Measurements from ENCODE around the gene ENPP5. TPM values are rescaled to one million over a fixed set of nuclear protein-coding genes. Genes with fewer than 3 reads are reported as not detected.

The ENPP5 gene
- polyA plus RNA-seq, 2 of the 4 experiments (the other 2 are of a cell fraction) = not detected

DNA sequence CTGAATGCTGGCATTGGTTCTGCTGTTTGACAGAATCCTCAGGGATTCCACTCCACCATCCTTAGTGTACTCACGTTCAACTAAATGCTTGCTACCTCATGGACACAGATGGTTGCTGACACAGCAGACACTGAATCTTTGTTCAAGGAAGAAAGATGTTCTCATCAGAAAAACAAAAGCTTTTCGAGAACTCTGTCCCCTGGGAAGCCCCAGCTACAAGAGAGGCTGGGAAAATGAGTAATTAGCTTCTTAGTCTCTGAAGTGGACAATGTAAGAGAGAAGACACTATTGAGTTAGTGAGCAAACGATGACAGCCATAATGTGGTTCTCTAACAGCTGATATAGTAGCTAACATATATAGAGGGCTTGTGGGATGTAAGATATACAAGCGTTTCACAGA, 30.9 kb upstream of the ENPP5 start (continued):
- TF ChIP-seq, protein P1, sequence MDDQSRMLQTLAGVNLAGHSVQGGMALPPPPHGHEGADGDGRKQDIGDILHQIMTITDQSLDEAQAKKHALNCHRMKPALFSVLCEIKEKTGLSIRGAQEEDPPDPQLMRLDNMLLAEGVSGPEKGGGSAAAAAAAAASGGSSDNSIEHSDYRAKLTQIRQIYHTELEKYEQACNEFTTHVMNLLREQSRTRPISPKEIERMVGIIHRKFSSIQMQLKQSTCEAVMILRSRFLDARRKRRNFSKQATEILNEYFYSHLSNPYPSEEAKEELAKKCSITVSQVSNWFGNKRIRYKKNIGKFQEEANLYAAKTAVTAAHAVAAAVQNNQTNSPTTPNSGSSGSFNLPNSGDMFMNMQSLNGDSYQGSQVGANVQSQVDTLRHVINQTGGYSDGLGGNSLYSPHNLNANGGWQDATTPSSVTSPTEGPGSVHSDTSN (IDR thresholded peaks at IDR 0.05) = no peak
- TF ChIP-seq TFCP2L1 (CRISPR knock-in tag; IDR thresholded peaks at IDR 0.05) (no peak), BHLHE40 (IDR thresholded peaks at IDR 0.05; ENCODE audit: low read depth, low read length) (no peak), ZSCAN20 (CRISPR knock-in tag; IDR thresholded peaks at IDR 0.05) (no peak), CEBPB (IDR thresholded peaks at IDR 0.05) (no peak), SMC3 (IDR thresholded peaks at IDR 0.05) (no peak), FOSB (CRISPR knock-in tag; IDR thresholded peaks at IDR 0.05) (no peak)
- TF ChIP-seq, protein P2, sequence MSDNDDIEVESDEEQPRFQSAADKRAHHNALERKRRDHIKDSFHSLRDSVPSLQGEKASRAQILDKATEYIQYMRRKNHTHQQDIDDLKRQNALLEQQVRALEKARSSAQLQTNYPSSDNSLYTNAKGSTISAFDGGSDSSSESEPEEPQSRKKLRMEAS (IDR thresholded peaks at IDR 0.05) = no peak

DNA sequence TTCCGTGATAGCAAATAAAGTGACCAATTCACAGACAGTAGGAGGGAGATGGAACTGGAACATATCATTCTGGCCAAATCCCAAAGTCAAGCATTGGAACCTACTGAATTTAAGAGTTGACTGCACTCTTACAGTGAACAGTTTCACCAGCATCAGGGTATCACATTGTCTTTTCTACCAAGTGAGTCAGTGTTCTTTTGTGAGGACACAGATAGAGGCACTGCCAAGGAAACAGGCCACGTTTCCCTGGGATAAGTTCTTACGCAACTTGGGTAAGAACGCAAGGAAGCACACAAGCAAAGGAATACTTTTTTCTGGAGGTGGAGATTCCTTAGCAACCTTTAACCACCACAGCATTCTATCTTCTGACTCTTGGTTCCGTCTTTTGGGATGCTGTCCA, 28.6 kb upstream of the ENPP5 start:
- DNase-seq (ENCODE audit: low read depth in 1 of 2, low spot score in 1 of 2) (no peak), ATAC-seq (no peak), FAIRE-seq (no peak)
- Histone ChIP-seq H3K4me2 (no peak overlapping the region), H3K4me1 (no peaks in the 10 kb centered on the region), H3K27ac (no peak overlapping the region), H3K4me3 (no peak overlapping the region), H3K9me3 (no peaks in the 10 kb centered on the region)
- TF ChIP-seq, protein P3, sequence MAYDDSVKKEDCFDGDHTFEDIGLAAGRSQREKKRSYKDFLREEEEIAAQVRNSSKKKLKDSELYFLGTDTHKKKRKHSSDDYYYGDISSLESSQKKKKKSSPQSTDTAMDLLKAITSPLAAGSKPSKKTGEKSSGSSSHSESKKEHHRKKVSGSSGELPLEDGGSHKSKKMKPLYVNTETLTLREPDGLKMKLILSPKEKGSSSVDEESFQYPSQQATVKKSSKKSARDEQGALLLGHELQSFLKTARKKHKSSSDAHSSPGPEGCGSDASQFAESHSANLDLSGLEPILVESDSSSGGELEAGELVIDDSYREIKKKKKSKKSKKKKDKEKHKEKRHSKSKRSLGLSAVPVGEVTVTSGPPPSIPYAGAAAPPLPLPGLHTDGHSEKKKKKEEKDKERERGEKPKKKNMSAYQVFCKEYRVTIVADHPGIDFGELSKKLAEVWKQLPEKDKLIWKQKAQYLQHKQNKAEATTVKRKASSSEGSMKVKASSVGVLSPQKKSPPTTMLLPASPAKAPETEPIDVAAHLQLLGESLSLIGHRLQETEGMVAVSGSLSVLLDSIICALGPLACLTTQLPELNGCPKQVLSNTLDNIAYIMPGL (CRISPR knock-in tag; IDR thresholded peaks at IDR 0.05; ENCODE audit: borderline replicate concordance) = no peak
- TF ChIP-seq GATA3 (IDR thresholded peaks at IDR 0.05; ENCODE audit: borderline replicate concordance) (no peak), JUNB (IDR thresholded peaks at IDR 0.05) (no peak), FOXS1 (CRISPR knock-in tag; IDR thresholded peaks at IDR 0.05) (no peak), EP300 (IDR thresholded peaks at IDR 0.05) (no peak), FOSB (CRISPR knock-in tag; IDR thresholded peaks at IDR 0.05) (no peak)
- WGBS (ENCODE audit: missing lambda C conversion rate) = 48% methylated on average over 5 of the region's 5 CpGs
- CTCF ChIA-PET = no interaction called here
- POLR2A ChIA-PET = no interaction called here

DNA sequence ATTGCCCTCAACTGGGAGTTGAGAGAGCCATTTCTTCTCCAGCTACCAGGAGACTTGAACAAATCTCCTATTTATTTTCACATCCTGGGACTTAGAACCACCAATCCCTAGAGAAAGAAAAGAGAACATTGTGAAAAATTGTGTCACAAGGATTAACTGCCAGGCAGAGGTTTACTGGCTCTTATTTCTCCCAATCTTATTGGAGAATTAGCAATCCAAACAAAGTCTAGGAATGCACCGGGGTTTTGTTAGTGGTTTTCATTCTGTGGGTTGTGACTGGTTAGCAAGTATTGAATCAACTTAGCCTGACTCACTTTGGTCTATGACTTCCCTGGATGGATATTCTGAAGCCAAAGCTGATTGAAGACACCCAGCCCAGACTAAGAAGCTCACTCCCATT, 21.2 kb upstream of the ENPP5 start:
- no peaks in the 10 kb centered on the region for H3K4me1 ChIP-seq
- DNase-seq (ENCODE audit: low read depth in 1 of 2, low spot score in 1 of 2) (no peak), ATAC-seq (no peak), FAIRE-seq (no peak)
- no peak for TF ChIP-seq SREBF2 (IDR thresholded peaks at IDR 0.05)
- no peak for TF ChIP-seq FOSB (CRISPR knock-in tag; IDR thresholded peaks at IDR 0.05)
- TF ChIP-seq ZNF302 (CRISPR knock-in tag; IDR thresholded peaks at IDR 0.05) = no peak
- TF ChIP-seq EHMT2 (IDR thresholded peaks at IDR 0.05; ENCODE audit: low read depth) = no peak
- TF ChIP-seq JUN (IDR thresholded peaks at IDR 0.05) = no peak
- no peak for TF ChIP-seq BHLHE40 (IDR thresholded peaks at IDR 0.05; ENCODE audit: low read depth, low read length)
- TF ChIP-seq RCOR1 (IDR thresholded peaks at IDR 0.05; ENCODE audit: low read depth, low read length) = no peak
- no peak for TF ChIP-seq CHD2 (IDR thresholded peaks at IDR 0.05; ENCODE audit: low read length, partially characterized antibody)
- no peak for TF ChIP-seq RARB (CRISPR knock-in tag; IDR thresholded peaks at IDR 0.05)
- TF ChIP-seq, protein P4, sequence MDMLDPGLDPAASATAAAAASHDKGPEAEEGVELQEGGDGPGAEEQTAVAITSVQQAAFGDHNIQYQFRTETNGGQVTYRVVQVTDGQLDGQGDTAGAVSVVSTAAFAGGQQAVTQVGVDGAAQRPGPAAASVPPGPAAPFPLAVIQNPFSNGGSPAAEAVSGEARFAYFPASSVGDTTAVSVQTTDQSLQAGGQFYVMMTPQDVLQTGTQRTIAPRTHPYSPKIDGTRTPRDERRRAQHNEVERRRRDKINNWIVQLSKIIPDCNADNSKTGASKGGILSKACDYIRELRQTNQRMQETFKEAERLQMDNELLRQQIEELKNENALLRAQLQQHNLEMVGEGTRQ (IDR thresholded peaks at IDR 0.05) = no peak
- TF ChIP-seq HEYL (CRISPR knock-in tag; IDR thresholded peaks at IDR 0.05) = no peak
- TF ChIP-seq EHF (CRISPR knock-in tag; IDR thresholded peaks at IDR 0.05) = no peak
- TF ChIP-seq, protein P5, sequence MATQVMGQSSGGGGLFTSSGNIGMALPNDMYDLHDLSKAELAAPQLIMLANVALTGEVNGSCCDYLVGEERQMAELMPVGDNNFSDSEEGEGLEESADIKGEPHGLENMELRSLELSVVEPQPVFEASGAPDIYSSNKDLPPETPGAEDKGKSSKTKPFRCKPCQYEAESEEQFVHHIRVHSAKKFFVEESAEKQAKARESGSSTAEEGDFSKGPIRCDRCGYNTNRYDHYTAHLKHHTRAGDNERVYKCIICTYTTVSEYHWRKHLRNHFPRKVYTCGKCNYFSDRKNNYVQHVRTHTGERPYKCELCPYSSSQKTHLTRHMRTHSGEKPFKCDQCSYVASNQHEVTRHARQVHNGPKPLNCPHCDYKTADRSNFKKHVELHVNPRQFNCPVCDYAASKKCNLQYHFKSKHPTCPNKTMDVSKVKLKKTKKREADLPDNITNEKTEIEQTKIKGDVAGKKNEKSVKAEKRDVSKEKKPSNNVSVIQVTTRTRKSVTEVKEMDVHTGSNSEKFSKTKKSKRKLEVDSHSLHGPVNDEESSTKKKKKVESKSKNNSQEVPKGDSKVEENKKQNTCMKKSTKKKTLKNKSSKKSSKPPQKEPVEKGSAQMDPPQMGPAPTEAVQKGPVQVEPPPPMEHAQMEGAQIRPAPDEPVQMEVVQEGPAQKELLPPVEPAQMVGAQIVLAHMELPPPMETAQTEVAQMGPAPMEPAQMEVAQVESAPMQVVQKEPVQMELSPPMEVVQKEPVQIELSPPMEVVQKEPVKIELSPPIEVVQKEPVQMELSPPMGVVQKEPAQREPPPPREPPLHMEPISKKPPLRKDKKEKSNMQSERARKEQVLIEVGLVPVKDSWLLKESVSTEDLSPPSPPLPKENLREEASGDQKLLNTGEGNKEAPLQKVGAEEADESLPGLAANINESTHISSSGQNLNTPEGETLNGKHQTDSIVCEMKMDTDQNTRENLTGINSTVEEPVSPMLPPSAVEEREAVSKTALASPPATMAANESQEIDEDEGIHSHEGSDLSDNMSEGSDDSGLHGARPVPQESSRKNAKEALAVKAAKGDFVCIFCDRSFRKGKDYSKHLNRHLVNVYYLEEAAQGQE (IDR thresholded peaks at IDR 0.05) = no peak
- TF ChIP-seq HOXA7 (CRISPR knock-in tag; IDR thresholded peaks at IDR 0.05) = no peak
- TF ChIP-seq NFE2L2 (conservative IDR thresholded peaks at IDR 0.05; ENCODE audit: low read length) = no peak
- TF ChIP-seq HOXB5 (CRISPR knock-in tag; IDR thresholded peaks at IDR 0.05) = no peak
- TF ChIP-seq CEBPB (IDR thresholded peaks at IDR 0.05) = no peak
- H3K27ac ChIP-seq = no peak overlapping the region
- WGBS (ENCODE audit: missing lambda C conversion rate) = 0% methylated on average over 1 of the region's 1 CpG
- no peaks in the 10 kb centered on the region for H3K9me3 ChIP-seq
- ChIA-PET POLR2A (no interaction called here), CTCF (no interaction called here)
- no peak overlapping the region for H3K4me2 ChIP-seq
- H3K4me3 ChIP-seq = no peak overlapping the region

All from A549 (cell line).